Neural cell (in vitro differentiated cells): Measurements from ENCODE around the gene WRAP73. TPM values are rescaled to one million over a fixed set of nuclear protein-coding genes. Genes with fewer than 3 reads are reported as not detected.

ENCODE experiments used
- H2AFZ ChIP-seq: fragments of 200-600, 300-800 bp; sonication (generic), shearing (Covaris generic); 2 replicates; pipeline ENCODE4 v1.6.0; 2014; ENCODE audit warnings: low read depth, mild to moderate bottlenecking, antibody characterized with exemption, low read length, moderate library complexity
- H3F3A ChIP-seq: fragments of 200-600 bp; shearing (Covaris generic); 2 replicates; pipeline ENCODE4 v1.6.1; 2016; ENCODE audit warnings: mild to moderate bottlenecking, moderate library complexity, mixed read lengths, antibody characterized with exemption, low read length; ENCODE audit not compliant: insufficient read depth, poor library complexity, severe bottlenecking
- H3K27ac ChIP-seq: fragments of 200-600, 300-800 bp; sonication (generic), shearing (Covaris generic); 2 replicates; pipeline ENCODE4 v1.5.1; 2014; ENCODE audit warnings: mild to moderate bottlenecking, low read length, moderate library complexity
- H3K27me3 ChIP-seq: fragments of 300-800, 200-600 bp; sonication (generic), shearing (Covaris generic); 2 replicates; pipeline ENCODE4 v1.6.0; 2014; ENCODE audit warnings: mild to moderate bottlenecking, low read depth, low read length, moderate library complexity; ENCODE audit not compliant: insufficient read depth
- H3K36me3 ChIP-seq: fragments of 300-800, 200-600 bp; sonication (generic), shearing (Covaris generic); 2 replicates; pipeline ENCODE4 v1.5.1; 2014; ENCODE audit warnings: mild to moderate bottlenecking, antibody characterized with exemption, low read length, moderate library complexity; ENCODE audit not compliant: insufficient read depth
- H3K4me2 ChIP-seq: fragments of 300-800, 200-600 bp; sonication (generic), shearing (Covaris generic); 2 replicates; pipeline ENCODE4 v1.6.0; 2014; ENCODE audit warnings: mild to moderate bottlenecking, low read length
- H3K4me3 ChIP-seq: fragments of 300-800, 200-600 bp; sonication (generic), shearing (Covaris generic); 2 replicates; pipeline ENCODE4 v1.5.1; 2014; ENCODE audit warnings: mild to moderate bottlenecking, low read length, moderate library complexity
- H3K79me2 ChIP-seq: fragments of 200-600 bp; shearing (Covaris generic); replicated peaks from 2 replicates; pipeline ENCODE4 v1.6.0; 2014; ENCODE audit warnings: mild to moderate bottlenecking, low read length, moderate library complexity; ENCODE audit not compliant: insufficient read depth
- H3K9ac ChIP-seq: fragments of 300-800, 200-600 bp; sonication (generic), shearing (Covaris generic); 2 replicates; pipeline ENCODE4 v1.6.1; 2016; ENCODE audit warnings: mild to moderate bottlenecking, low read length, mixed read lengths
- H3K9me2 ChIP-seq: fragments of 200-600 bp; shearing (Covaris generic); 2 replicates; pipeline ENCODE4 v1.6.1; 2016; ENCODE audit warnings: mild to moderate bottlenecking, low read length, mixed read lengths; ENCODE audit not compliant: insufficient read depth
- H3K9me3 ChIP-seq: fragments of 200-600, 300-800 bp; sonication (generic), shearing (Covaris generic); 2 replicates; pipeline ENCODE4 v1.6.1; 2016; ENCODE audit warnings: mild to moderate bottlenecking, mixed run types, low read length, moderate library complexity, mixed read lengths
- H4K20me1 ChIP-seq: fragments of 200-600 bp; shearing (Covaris generic); 2 replicates; pipeline ENCODE4 v1.6.1; 2016; ENCODE audit warnings: mild to moderate bottlenecking, mixed run types; ENCODE audit not compliant: insufficient read depth
- CTCF ChIP-seq: fragments of 450-650 bp; IDR thresholded peaks from 2 replicates; pipeline ENCODE4 v1.5.1; 2014; ENCODE audit warnings: antibody characterized with exemption, mild to moderate bottlenecking, moderate library complexity; ENCODE audit not compliant: poor library complexity, severe bottlenecking
- EZH2 ChIP-seq: fragments of 200-600, 300-800 bp; shearing (Covaris generic), sonication (generic); IDR thresholded peaks from 2 replicates; pipeline ENCODE4 v1.6.1; 2014; ENCODE audit warnings: antibody characterized with exemption, low read length, borderline replicate concordance, mild to moderate bottlenecking; ENCODE audit not compliant: insufficient read depth, poor library complexity, severe bottlenecking
- MXI1 ChIP-seq: fragments of 450-650 bp; conservative IDR thresholded peaks from 2 replicates; pipeline ENCODE4 v1.6.1; 2014; ENCODE audit warnings: antibody characterized with exemption, mild to moderate bottlenecking; ENCODE audit not compliant: poor library complexity, severe bottlenecking
- POLR2AphosphoS5 ChIP-seq: IDR thresholded peaks from 2 replicates; pipeline ENCODE4 v1.6.1; 2012
- RAD21 ChIP-seq: fragments of 450-650 bp; conservative IDR thresholded peaks from 2 replicates; pipeline ENCODE4 v1.6.1; 2014; ENCODE audit warnings: antibody characterized with exemption, mild to moderate bottlenecking, moderate library complexity
- REST ChIP-seq: IDR thresholded peaks from 2 replicates; pipeline ENCODE4 v1.6.1; 2012; ENCODE audit warnings: borderline replicate concordance
- SMC3 ChIP-seq: fragments of 450-650 bp; conservative IDR thresholded peaks from 2 replicates; pipeline ENCODE4 v1.6.1; 2014; ENCODE audit warnings: antibody characterized with exemption, mild to moderate bottlenecking, moderate library complexity; ENCODE audit not compliant: poor library complexity
- TAF1 ChIP-seq: IDR thresholded peaks from 2 replicates; pipeline ENCODE4 v1.6.1; 2012; ENCODE audit warnings: low read depth
- polyA plus RNA-seq: library from polyadenylated mRNA; depleted of rRNA; stranded (reverse); fragments of >200 nt; gene quantifications from 2 replicates; pipeline ENCODE4 v1.2.3, GENCODE V29; 2014

WRAP73 gene
- polyA plus RNA-seq, 1 donor from 2014 or later = 32.9 TPM

GRCh38 chr1:3644273-3644672, 5.6 kb downstream of the WRAP73 start:
- Histone ChIP-seq H3F3A (no peaks in the 10 kb centered on the region), H4K20me1 (no peaks in the 10 kb centered on the region), H3K9ac (no peak overlapping the region), H3K9me3 (no peaks in the 10 kb centered on the region), H2AFZ (no peak overlapping the region), H3K27ac (no peak overlapping the region), H3K27me3 (no peaks in the 10 kb centered on the region), H3K36me3 (peaks cover 7% of the 10 kb centered on the region), H3K79me2 (no peaks in the 10 kb centered on the region), H3K4me2 (no peak overlapping the region), H3K9me2 (no peaks in the 10 kb centered on the region), H3K4me3 (no peak overlapping the region)
- TF ChIP-seq REST (no peak), CTCF (no peak), EZH2 (no peak), MXI1 (no peak), SMC3 (no peak), TAF1 (no peak), RAD21 (no peak), POLR2AphosphoS5 (no peak)

- no peaks in the 10 kb centered on the region for H3K79me2 ChIP-seq
- H3K27me3 ChIP-seq = no peaks in the 10 kb centered on the region
- H4K20me1 ChIP-seq = no peaks in the 10 kb centered on the region
- no peaks in the 10 kb centered on the region for H3F3A ChIP-seq
- no peak overlapping the region for H3K27ac ChIP-seq
- H3K4me3 ChIP-seq = no peak overlapping the region
- H3K4me2 ChIP-seq = no peak overlapping the region
- no peaks in the 10 kb centered on the region for H3K9me3 ChIP-seq
- no peak overlapping the region for H3K9ac ChIP-seq
- no peak overlapping the region for H2AFZ ChIP-seq
- H3K9me2 ChIP-seq = no peaks in the 10 kb centered on the region
- H3K36me3 ChIP-seq = peaks cover 7% of the 10 kb centered on the region
- TF ChIP-seq POLR2AphosphoS5 = no peak
- TF ChIP-seq EZH2 = no peak
- TF ChIP-seq SMC3 = no peak
- TF ChIP-seq MXI1 = no peak
- no peak for TF ChIP-seq REST
Measured at GRCh38 chr1:3642919-3643675, 6.8 kb downstream of the WRAP73 start.
